BLaER1 (cell line): ENCODE measurements around the gene LYG2.
"Not testable (repeated sequence)": the region's sequence is repeated elsewhere in the genome, so short reads cannot be mapped to it uniquely, and the experiment has no call there.

Source experiments
- H3K27ac ChIP-seq: shearing (Covaris generic); formaldehyde crosslinking; 2 replicates; pipeline ENCODE4 v1.8.1; 2022
- H3K27me3 ChIP-seq: shearing (Covaris generic); formaldehyde crosslinking; 2 replicates; pipeline ENCODE4 v1.8.1; 2022
- H3K36me3 ChIP-seq: shearing (Covaris generic); formaldehyde crosslinking; 2 replicates; pipeline ENCODE4 v1.8.1; 2022
- H3K4me1 ChIP-seq: shearing (Covaris generic); formaldehyde crosslinking; 2 replicates; pipeline ENCODE4 v1.8.1; 2022
- H3K4me2 ChIP-seq: shearing (Covaris generic); formaldehyde crosslinking; 2 replicates; pipeline ENCODE4 v1.8.1; 2022
- H3K4me3 ChIP-seq: shearing (Covaris generic); formaldehyde crosslinking; 2 replicates; pipeline ENCODE4 v1.8.1; 2022
- H3K9ac ChIP-seq: shearing (Covaris generic); formaldehyde crosslinking; 2 replicates; pipeline ENCODE4 v1.8.1; 2022
- H3K9me3 ChIP-seq: shearing (Covaris generic); formaldehyde crosslinking; 2 replicates; pipeline ENCODE4 v1.8.1; 2022
- H4K20me1 ChIP-seq: shearing (Covaris generic); formaldehyde crosslinking; 2 replicates; pipeline ENCODE4 v1.8.1; 2022
- Cebpa-rat ChIP-seq: shearing (Covaris generic); IDR thresholded peaks from 2 replicates; pipeline ENCODE4 v1.8.1; 2022

Gene LYG2

DNA sequence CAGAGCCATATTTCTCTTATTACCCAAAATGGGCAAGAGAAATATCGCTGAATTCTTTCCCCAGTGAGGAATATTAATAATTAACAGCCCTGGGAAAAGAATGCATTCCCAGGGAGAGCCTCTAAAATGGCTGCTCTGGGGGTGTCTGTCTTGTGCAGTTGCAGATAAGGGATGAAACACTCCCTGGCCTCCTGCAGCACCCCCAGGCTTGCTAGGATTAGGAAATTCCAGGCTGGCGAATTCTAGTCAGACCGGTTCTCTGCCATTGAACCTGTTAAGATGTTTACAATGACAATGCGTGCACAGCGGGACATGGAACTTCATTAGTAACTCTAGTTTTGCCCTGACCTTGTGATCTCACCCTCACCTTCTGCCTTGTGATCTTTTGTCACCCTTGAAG lies 50.0 kb downstream of the LYG2 start:
- no peak overlapping the region for H3K9ac ChIP-seq
- no peak for TF ChIP-seq Cebpa-rat
- no peaks in the 10 kb centered on the region for H3K4me1 ChIP-seq
- no peak overlapping the region for H3K27ac ChIP-seq
- H4K20me1 ChIP-seq: no peaks in the 10 kb centered on the region
- H3K4me3 ChIP-seq: no peak overlapping the region
- no peak overlapping the region for H3K4me2 ChIP-seq
- H3K9me3 ChIP-seq: peaks cover 28% of the 10 kb centered on the region
- no peaks in the 10 kb centered on the region for H3K27me3 ChIP-seq
- peaks cover 12% of the 10 kb centered on the region; the same call in 1 of the 2 replicates for H3K36me3 ChIP-seq

- Histone ChIP-seq H3K4me1 (no peaks in the 10 kb centered on the region), H3K9me3 (peaks cover 28% of the 10 kb centered on the region), H3K9ac (no peak overlapping the region), H3K4me2 (no peak overlapping the region), H3K27ac (no peak overlapping the region), H4K20me1 (no peaks in the 10 kb centered on the region), H3K4me3 (no peak overlapping the region), H3K27me3 (no peaks in the 10 kb centered on the region), H3K36me3 (peaks cover 23% of the 10 kb centered on the region)
- TF ChIP-seq Cebpa-rat: no peak
Measured at GRCh38 chr2:99201959-99202678, 53.3 kb downstream of the LYG2 start.

- no peak overlapping the region for H3K27ac ChIP-seq
- no peak for TF ChIP-seq Cebpa-rat
Measured at GRCh38 chr2:99200076-99200800, 55.2 kb downstream of the LYG2 start.

DNA sequence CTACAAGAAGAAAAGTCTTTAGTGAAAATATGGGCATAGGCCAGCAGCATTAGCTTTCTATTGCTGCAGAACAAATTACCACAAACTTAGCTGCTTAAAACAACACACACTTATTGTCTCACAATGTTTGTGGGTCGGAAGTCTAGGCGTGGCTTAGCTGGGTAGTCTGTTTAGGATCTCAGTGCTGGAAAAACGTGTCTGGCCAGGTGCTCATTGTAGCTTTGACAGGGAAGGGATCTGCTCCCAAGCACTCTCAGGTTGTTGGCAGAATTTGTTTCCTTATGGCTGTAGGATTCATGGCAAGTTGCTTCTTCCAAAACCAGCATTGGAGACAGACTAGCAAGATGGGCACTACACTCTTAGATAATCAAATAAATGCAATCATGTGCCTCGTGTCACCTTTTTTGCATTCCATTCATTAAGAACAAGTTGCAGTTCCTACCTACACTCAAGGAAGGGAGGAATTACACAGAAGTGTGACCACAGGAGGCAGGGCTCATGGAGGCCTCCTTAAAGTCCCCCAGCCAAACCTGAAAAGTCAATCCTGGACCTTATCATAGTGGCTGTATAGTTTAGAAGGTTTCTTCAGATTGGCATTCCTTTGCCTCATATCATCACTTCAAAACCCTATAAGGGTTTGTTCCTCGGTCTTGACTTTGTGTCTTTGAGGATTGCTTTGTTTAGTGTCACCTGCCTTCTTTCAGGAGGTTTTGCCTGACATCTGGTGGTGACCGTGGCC lies 57.2 kb downstream of the LYG2 start:
- Histone ChIP-seq H3K27me3 (no peaks in the 10 kb centered on the region), H3K4me3 (no peak overlapping the region), H3K27ac (no peak overlapping the region), H3K4me2 (no peak overlapping the region), H3K36me3 (peaks cover 60% of the 10 kb centered on the region), H3K9me3 (no peaks in the 10 kb centered on the region), H3K9ac (no peak overlapping the region), H3K4me1 (no peaks in the 10 kb centered on the region), H4K20me1 (no peaks in the 10 kb centered on the region)
- TF ChIP-seq Cebpa-rat: no peak

More at GRCh38 chr2:99200076-99200800, 55.2 kb downstream of the LYG2 start:
- H3K9me3 ChIP-seq: peaks cover 12% of the 10 kb centered on the region
- H3K4me1 ChIP-seq: no peaks in the 10 kb centered on the region
- no peak overlapping the region for H3K4me3 ChIP-seq
- no peaks in the 10 kb centered on the region for H3K27me3 ChIP-seq
- H3K9ac ChIP-seq: no peak overlapping the region
- no peaks in the 10 kb centered on the region for H4K20me1 ChIP-seq
- peaks cover 42% of the 10 kb centered on the region for H3K36me3 ChIP-seq
- no peak overlapping the region for H3K4me2 ChIP-seq

DNA sequence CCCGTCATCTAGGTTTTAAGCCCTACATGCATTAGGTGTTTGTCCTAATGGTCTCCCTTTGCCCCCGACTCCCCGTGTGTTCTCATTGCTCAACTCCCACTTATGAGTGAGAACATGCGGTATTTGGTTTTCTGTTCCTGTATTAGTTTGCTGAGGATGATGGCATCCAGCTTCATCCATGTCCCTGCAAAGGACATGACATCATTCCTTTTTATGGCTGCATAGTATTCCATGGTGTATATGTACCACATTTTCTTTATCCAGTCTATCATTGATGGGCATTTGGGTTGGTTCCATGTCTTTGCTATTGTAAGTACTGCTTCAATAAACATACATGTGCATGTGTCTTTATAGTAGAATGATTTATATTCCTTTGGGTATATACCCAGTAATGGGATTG lies 63.1 kb downstream of the LYG2 start:
- not testable (repeated sequence) for H3K9ac ChIP-seq, H3K27me3 ChIP-seq, H3K4me1 ChIP-seq, H3K27ac ChIP-seq, H3K4me3 ChIP-seq, H3K9me3 ChIP-seq, H4K20me1 ChIP-seq, H3K4me2 ChIP-seq
- H3K36me3 ChIP-seq: peaks cover 92% of the 10 kb centered on the region
